HUES48 (cell line): ENCODE data around the gene ITGA2.
"Not testable (repeated sequence)": the region's sequence is repeated elsewhere in the genome, so short reads cannot be mapped to it uniquely, and the experiment has no call there.

Experiments used
- H3K27ac ChIP-seq: one replicate; pipeline ENCODE4 v1.7.0; 2013; ENCODE audit warnings: low read depth, low read length, inconsistent platforms
- H3K27me3 ChIP-seq: 2 replicates; pipeline ENCODE4 v1.6.1; 2013; ENCODE audit warnings: mild to moderate bottlenecking, low read length; ENCODE audit not compliant: control insufficient read depth, insufficient read depth
- H3K36me3 ChIP-seq: 2 replicates; pipeline ENCODE4 v1.6.1; 2013; ENCODE audit warnings: low read length; ENCODE audit not compliant: control insufficient read depth, insufficient read depth
- H3K4me1 ChIP-seq: 2 replicates; pipeline ENCODE4 v1.6.1; 2013; ENCODE audit warnings: mild to moderate bottlenecking, low read length; ENCODE audit not compliant: control insufficient read depth, insufficient read depth
- H3K4me3 ChIP-seq: 2 replicates; pipeline ENCODE4 v1.5.1; 2013; ENCODE audit warnings: mild to moderate bottlenecking, low read depth, low read length
- H3K9ac ChIP-seq: 2 replicates; pipeline ENCODE4 v1.6.1; 2013; ENCODE audit warnings: mild to moderate bottlenecking, low read depth, low read length, moderate library complexity
- H3K9me3 ChIP-seq: 2 replicates; pipeline ENCODE4 v1.6.1; 2013; ENCODE audit warnings: low read length; ENCODE audit not compliant: control insufficient read depth, insufficient read depth

ITGA2 gene

GRCh38 chr5:52956915-52957747, 32.0 kb upstream of the ITGA2 start:
- no peaks in the 10 kb centered on the region for H3K36me3 ChIP-seq
- H3K4me3 ChIP-seq = no peak overlapping the region
- H3K4me1 ChIP-seq = peaks cover 13% of the 10 kb centered on the region; the same call in 1 of the 2 replicates
- no peaks in the 10 kb centered on the region for H3K9me3 ChIP-seq
- H3K27me3 ChIP-seq = no peaks in the 10 kb centered on the region
- no peak overlapping the region for H3K27ac ChIP-seq
- H3K9ac ChIP-seq = no peak overlapping the region

DNA sequence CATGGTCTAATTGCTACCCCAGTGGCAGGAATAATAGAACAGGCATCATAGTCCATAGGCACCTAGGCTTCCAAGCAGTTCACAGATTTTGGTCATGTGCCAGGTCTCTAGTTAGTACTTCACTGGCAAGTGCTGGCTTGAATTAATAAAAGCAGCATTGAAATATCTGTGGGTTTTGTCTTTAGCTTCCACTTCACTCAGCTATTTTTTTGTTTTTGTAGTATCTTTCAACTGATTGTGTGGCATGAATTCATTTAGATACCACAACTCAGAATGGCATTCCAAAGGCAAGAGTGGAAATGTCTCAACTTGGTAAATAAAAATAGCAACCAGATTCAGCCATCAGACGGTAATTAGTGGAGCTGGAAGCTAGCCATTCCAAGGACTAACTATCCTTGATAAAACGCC, 27.9 kb upstream of the ITGA2 start:
- no peaks in the 10 kb centered on the region for H3K9me3 ChIP-seq
- peaks cover 13% of the 10 kb centered on the region; the same call in 1 of the 2 replicates for H3K4me1 ChIP-seq
- H3K27ac ChIP-seq = no peak overlapping the region
- no peak overlapping the region for H3K9ac ChIP-seq
- no peak overlapping the region for H3K4me3 ChIP-seq
- no peaks in the 10 kb centered on the region for H3K27me3 ChIP-seq
- no peaks in the 10 kb centered on the region for H3K36me3 ChIP-seq

DNA sequence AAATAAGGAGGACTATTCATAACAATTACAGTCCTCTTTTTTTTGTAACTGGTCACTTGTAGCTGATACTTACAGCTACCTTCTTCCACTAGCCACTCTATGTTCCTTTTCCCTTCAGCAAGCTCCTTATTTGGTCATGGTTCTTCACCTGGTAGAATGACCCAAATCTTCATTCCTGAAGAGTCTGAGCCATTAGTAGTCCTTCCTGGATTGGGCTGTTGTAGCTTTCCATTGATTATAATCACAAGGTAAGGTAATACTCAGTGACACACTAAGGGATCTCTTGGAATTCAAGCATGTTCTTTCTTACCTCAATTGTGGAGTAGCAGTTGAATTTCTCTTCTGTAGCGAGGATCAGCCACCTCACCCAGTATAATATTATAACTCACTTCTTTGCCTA, 25.5 kb upstream of the ITGA2 start:
- Histone ChIP-seq H3K27ac (no peak overlapping the region), H3K27me3 (no peaks in the 10 kb centered on the region), H3K4me3 (no peak overlapping the region), H3K9me3 (no peaks in the 10 kb centered on the region), H3K36me3 (no peaks in the 10 kb centered on the region), H3K9ac (no peak overlapping the region), H3K4me1 (no peaks in the 10 kb centered on the region)

DNA sequence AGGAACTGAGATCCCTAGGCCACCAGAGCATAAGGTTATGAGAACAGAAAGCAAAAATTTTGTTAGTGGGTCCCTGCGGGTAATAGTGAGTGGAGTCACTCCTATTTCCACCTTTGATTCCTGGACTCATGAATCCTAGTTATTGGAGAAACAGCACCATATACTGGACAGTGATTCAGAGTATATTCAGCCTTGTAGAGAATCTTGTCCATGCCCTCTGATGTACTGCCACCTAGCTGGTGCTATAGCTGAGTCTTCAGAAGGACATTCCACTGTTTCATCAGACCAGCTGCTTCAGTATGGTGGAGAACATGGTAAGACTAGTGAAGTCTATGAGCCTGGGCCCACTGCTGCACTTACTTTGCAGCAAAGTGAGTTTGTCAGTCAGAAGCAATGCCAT, 25.0 kb upstream of the ITGA2 start:
- no peaks in the 10 kb centered on the region for H3K36me3 ChIP-seq
- H3K4me3 ChIP-seq = no peak overlapping the region
- H3K9ac ChIP-seq = no peak overlapping the region
- no peak overlapping the region for H3K27ac ChIP-seq
- H3K9me3 ChIP-seq = no peaks in the 10 kb centered on the region
- H3K4me1 ChIP-seq = no peaks in the 10 kb centered on the region
- no peaks in the 10 kb centered on the region for H3K27me3 ChIP-seq

DNA sequence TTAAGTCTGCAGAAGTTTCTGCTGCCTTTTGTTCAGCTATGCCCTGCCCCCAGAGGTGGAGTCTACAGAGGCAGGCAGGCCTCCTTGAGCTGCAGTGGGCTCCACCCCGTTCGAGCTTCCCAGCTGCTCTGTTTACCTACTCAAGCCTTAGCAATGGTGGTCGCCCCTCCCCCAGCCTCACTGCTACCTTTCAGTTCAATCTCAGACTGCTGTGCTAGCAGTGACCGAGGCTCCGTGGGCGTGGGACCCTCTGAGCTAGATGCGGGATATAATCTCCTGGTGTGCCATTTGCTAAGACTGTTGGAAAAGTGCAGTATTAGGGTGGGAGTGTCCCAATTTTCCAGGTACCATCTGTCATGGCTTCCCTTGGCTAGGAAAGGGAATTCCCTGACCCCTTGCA, 13.0 kb upstream of the ITGA2 start:
- H3K36me3 ChIP-seq, H3K27ac ChIP-seq, H3K4me1 ChIP-seq, H3K27me3 ChIP-seq, H3K9ac ChIP-seq, H3K4me3 ChIP-seq: not testable (repeated sequence)
- peaks cover 15% of the 10 kb centered on the region for H3K9me3 ChIP-seq

DNA sequence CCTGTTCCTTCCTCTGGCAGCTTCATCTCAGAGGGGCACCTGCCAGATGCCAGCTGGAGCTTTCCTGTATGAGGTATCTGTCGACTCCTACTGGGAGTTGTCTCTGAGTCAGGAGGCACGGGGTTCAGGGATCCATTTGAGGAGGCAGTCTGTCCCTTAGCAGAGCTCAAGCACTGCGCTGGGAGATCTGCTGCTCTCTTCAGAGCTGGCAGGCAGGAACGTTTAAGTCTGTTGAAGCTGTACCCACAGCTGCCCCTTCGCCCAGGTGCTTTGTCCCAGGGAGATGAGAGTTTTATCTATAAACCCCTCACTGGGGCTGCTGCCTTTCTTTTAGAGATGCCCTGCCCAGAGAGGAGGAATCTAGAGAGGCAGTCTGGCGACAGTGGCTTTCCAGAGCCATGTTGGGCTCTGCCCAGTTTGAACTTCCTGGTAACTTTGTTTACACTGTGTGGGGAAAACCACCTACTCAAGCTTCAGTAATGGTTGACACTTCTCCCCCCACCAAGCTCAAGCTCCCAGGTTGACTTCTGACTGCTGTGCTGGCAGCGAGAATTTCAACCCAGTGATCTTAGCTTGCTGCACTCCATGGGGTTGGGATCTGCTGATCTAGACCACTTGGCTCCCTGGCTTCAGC, 11.8 kb upstream of the ITGA2 start:
- H3K27ac ChIP-seq = no peak overlapping the region
- H3K9me3 ChIP-seq = peaks cover 15% of the 10 kb centered on the region
- no peak overlapping the region for H3K9ac ChIP-seq
- H3K36me3 ChIP-seq = no peaks in the 10 kb centered on the region
- H3K27me3 ChIP-seq = no peaks in the 10 kb centered on the region; the same call in 1 of the 2 replicates
- no peaks in the 10 kb centered on the region for H3K4me1 ChIP-seq
- no peak overlapping the region for H3K4me3 ChIP-seq

DNA sequence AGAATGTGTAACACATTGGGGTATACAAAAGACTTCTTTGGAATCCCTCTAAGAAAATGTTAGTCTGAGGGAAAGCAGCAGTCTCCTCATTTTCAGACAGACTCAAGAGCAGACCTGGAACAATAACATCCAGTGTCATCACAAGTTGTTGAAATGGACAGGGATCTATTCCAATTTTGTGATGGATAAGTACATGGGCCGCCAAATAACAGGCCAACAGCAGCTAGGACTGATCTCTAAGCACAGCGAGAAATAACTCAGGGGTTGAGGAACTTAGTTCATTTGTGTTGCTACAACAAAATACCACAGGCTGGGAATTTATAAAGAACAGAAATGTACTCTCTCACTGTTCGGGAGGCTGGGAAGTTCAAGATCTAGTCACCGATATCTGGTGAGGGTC, 7.6 kb upstream of the ITGA2 start:
- Histone ChIP-seq H3K27me3 (no peaks in the 10 kb centered on the region; the same call in 1 of the 2 replicates), H3K9me3 (peaks cover 8% of the 10 kb centered on the region), H3K36me3 (no peaks in the 10 kb centered on the region), H3K27ac (no peak overlapping the region), H3K4me3 (no peak overlapping the region), H3K4me1 (no peaks in the 10 kb centered on the region), H3K9ac (no peak overlapping the region)

GRCh38 chr5:52983731-52984636, 5.2 kb upstream of the ITGA2 start:
- no peak overlapping the region for H3K4me3 ChIP-seq
- H3K27ac ChIP-seq = no peak overlapping the region
- H3K4me1 ChIP-seq = no peaks in the 10 kb centered on the region
- H3K9ac ChIP-seq = no peak overlapping the region
- H3K36me3 ChIP-seq = no peaks in the 10 kb centered on the region
- peaks cover 14% of the 10 kb centered on the region for H3K27me3 ChIP-seq
- no peaks in the 10 kb centered on the region for H3K9me3 ChIP-seq

GRCh38 chr5:52985306-52985705, 3.8 kb upstream of the ITGA2 start:
- Histone ChIP-seq H3K4me1 (peaks cover 3% of the 10 kb centered on the region; the same call in 1 of the 2 replicates), H3K27me3 (peaks cover 19% of the 10 kb centered on the region), H3K9me3 (no peaks in the 10 kb centered on the region), H3K4me3 (no peak overlapping the region), H3K27ac (no peak overlapping the region), H3K9ac (no peak overlapping the region), H3K36me3 (no peaks in the 10 kb centered on the region)

- H3K36me3 ChIP-seq = 0 out of 2 replicates have a peak, but pooled peaks cover 3% of the 10 kb centered on the region
- peaks cover 6% of the 10 kb centered on the region; the same call in 1 of the 2 replicates for H3K4me1 ChIP-seq
- no peak overlapping the region for H3K4me3 ChIP-seq
- H3K9ac ChIP-seq = no peak overlapping the region
- H3K9me3 ChIP-seq = no peaks in the 10 kb centered on the region
- H3K27me3 ChIP-seq = peaks cover 19% of the 10 kb centered on the region
- no peak overlapping the region for H3K27ac ChIP-seq
These were observed 1.3 kb upstream of the ITGA2 start for GRCh38 chr5:52987711-52988331.
